ENCODE measurements around the gene IGF2BP3.

IGF2BP3 gene

DNA sequence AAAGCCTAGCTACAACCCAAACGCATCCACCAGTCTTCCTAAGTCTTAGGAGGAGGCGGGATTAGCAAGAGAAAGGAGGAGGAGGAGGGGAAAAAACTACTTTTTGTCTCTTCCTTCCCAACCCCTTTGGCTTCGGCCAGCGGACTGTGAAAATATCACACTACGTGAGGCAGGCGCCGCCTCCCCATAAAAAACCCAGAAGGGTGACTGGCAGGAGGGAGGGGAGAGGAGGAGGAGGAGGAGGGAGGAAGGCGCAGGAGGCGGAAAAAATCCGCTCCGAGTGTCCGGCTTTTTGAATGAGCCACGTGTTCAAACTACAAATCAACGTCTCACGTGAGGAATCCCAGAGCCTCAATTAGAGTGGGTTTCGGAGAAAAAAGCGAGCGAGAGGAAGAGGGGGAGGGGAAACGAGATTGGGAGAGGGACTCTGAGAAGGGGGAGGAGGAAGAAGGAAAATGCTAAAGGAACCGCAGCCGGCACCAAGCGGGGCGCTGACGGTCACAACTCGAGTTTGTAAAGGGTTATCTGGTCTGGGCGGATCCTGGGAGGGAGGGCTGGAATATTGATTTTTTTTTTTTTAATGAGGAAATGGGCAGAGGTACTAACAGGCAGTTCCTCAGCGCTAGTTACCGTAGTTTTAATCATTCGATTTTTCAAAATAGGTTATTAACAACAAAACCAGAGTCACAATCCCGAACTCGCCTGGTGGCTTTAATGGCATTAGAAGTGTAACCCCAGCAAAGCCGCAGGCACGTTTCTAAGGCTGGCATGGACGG is at the start of gene IGF2BP3 (continued):
- TF ChIP-seq ZNF610 (tag by site-specific recombination; IDR thresholded peaks at IDR 0.05; ENCODE audit: borderline replicate concordance) (peak; percentile 93), SCRT2 (tag by site-specific recombination; IDR thresholded peaks at IDR 0.05) (no peak), ZNF202 (tag by site-specific recombination; IDR thresholded peaks at IDR 0.05; ENCODE audit: borderline replicate concordance) (no peak), ZNF223 (tag by site-specific recombination; IDR thresholded peaks at IDR 0.05) (peak; percentile 66), ZNF140 (tag by site-specific recombination; IDR thresholded peaks at IDR 0.05) (no peak), ZNF155 (tag by site-specific recombination; IDR thresholded peaks at IDR 0.05) (no peak), ZNF558 (tag by site-specific recombination; IDR thresholded peaks at IDR 0.05) (peak; percentile 61), ZBTB20 (tag by site-specific recombination; IDR thresholded peaks at IDR 0.05) (peak; percentile 55; the same call in 1 of the 2 replicates), SP7 (tag by site-specific recombination; IDR thresholded peaks at IDR 0.05) (peak; percentile 98), ZNF596 (tag by site-specific recombination; IDR thresholded peaks at IDR 0.05) (peak; percentile 99), ZNF324 (tag by site-specific recombination; IDR thresholded peaks at IDR 0.05) (peak; percentile 93), ZNF239 (tag by site-specific recombination; IDR thresholded peaks at IDR 0.05) (no peak), ZNF664 (tag by site-specific recombination; IDR thresholded peaks at IDR 0.05) (0 out of 2 replicates have a peak, but pooled peaks have one; percentile 26), ZNF571 (tag by site-specific recombination; IDR thresholded peaks at IDR 0.05) (no peak), ZNF341 (tag by site-specific recombination; IDR thresholded peaks at IDR 0.05; ENCODE audit: low read depth) (peak; percentile 86), IKZF3 (tag by site-specific recombination; IDR thresholded peaks at IDR 0.05) (peak; percentile 97), ZNF521 (tag by site-specific recombination; IDR thresholded peaks at IDR 0.05) (no peak), ZNF24 (tag by site-specific recombination; IDR thresholded peaks at IDR 0.05) (peak; percentile 97), ZNF785 (tag by site-specific recombination; IDR thresholded peaks at IDR 0.05) (no peak), ZNF280D (tag by site-specific recombination; IDR thresholded peaks at IDR 0.05) (no peak), ZNF433 (tag by site-specific recombination; IDR thresholded peaks at IDR 0.05; ENCODE audit: low read depth) (no peak), ZBTB21 (tag by site-specific recombination; IDR thresholded peaks at IDR 0.05) (peak; percentile 74; the same call in 1 of the 2 replicates), ZSCAN30 (tag by site-specific recombination; IDR thresholded peaks at IDR 0.05) (peak; percentile 84), ZNF624 (tag by site-specific recombination; IDR thresholded peaks at IDR 0.05) (no peak), ZFP69B (tag by site-specific recombination; IDR thresholded peaks at IDR 0.05) (peak; percentile 55; the same call in 1 of the 2 replicates), ZNF555 (tag by site-specific recombination; conservative IDR thresholded peaks at IDR 0.05) (no peak), ZNF132 (tag by site-specific recombination; IDR thresholded peaks at IDR 0.05; ENCODE audit: borderline replicate concordance) (no peak), SCRT1 (tag by site-specific recombination; IDR thresholded peaks at IDR 0.05; ENCODE audit: borderline replicate concordance) (no peak), BCL11B (tag by site-specific recombination; IDR thresholded peaks at IDR 0.05; ENCODE audit: low read depth) (peak; percentile 98), ZBTB17 (tag by site-specific recombination; IDR thresholded peaks at IDR 0.05) (peak; percentile 96), ZNF311 (tag by site-specific recombination; IDR thresholded peaks at IDR 0.05; ENCODE audit: borderline replicate concordance) (no peak)
- TF ChIP-seq, protein P1, sequence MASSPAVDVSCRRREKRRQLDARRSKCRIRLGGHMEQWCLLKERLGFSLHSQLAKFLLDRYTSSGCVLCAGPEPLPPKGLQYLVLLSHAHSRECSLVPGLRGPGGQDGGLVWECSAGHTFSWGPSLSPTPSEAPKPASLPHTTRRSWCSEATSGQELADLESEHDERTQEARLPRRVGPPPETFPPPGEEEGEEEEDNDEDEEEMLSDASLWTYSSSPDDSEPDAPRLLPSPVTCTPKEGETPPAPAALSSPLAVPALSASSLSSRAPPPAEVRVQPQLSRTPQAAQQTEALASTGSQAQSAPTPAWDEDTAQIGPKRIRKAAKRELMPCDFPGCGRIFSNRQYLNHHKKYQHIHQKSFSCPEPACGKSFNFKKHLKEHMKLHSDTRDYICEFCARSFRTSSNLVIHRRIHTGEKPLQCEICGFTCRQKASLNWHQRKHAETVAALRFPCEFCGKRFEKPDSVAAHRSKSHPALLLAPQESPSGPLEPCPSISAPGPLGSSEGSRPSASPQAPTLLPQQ (tag by site-specific recombination; IDR thresholded peaks at IDR 0.05): peak; percentile 85
- TF ChIP-seq, protein P2, sequence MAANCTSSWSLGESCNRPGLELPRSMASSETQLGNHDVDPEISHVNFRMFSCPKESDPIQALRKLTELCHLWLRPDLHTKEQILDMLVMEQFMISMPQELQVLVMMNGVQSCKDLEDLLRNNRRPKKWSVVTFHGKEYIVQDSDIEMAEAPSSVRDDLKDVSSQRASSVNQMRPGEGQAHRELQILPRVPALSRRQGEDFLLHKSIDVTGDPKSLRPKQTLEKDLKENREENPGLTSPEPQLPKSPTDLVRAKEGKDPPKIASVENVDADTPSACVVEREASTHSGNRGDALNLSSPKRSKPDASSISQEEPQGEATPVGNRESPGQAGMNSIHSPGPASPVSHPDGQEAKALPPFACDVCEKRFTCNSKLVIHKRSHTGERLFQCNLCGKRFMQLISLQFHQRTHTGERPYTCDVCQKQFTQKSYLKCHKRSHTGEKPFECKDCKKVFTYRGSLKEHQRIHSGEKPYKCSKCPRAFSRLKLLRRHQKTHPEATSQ (tag by site-specific recombination; IDR thresholded peaks at IDR 0.05): no peak
- TF ChIP-seq, protein P3, sequence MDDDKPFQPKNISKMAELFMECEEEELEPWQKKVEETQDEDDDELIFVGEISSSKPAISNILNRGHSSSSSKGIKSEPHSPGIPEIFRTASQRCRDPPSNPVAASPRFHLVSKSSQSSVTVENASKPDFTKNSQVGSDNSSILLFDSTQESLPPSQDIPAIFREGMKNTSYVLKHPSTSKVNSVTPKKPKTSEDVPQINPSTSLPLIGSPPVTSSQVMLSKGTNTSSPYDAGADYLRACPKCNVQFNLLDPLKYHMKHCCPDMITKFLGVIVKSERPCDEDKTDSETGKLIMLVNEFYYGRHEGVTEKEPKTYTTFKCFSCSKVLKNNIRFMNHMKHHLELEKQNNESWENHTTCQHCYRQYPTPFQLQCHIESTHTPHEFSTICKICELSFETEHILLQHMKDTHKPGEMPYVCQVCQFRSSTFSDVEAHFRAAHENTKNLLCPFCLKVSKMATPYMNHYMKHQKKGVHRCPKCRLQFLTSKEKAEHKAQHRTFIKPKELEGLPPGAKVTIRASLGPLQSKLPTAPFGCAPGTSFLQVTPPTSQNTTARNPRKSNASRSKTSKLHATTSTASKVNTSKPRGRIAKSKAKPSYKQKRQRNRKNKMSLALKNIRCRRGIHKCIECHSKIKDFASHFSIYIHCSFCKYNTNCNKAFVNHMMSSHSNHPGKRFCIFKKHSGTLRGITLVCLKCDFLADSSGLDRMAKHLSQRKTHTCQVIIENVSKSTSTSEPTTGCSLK (tag by site-specific recombination; IDR thresholded peaks at IDR 0.05): no peak

Data from HEK293 (cell line).